ENCODE results near the gene SH3BGRL2.

GRCh38 chr6:79600313-79600712 lies 30.8 kb upstream of the SH3BGRL2 start:
- TF ChIP-seq CTCF (IDR thresholded peaks at IDR 0.05; ENCODE audit: borderline replicate concordance, extremely low read depth, low read length, poor library complexity, severe bottlenecking) (no peak), EZH2 (IDR thresholded peaks at IDR 0.05; ENCODE audit: borderline replicate concordance, low read depth, low read length, severe bottlenecking) (no peak)

Measured in DND-41 (cell line).